Duodenal mucosa (tissue), 2 donors: Measurements from ENCODE around the gene OPRM1.

Experiments
- H3K27ac ChIP-seq: one replicate; pipeline ENCODE4 v1.7.0; 2013; ENCODE audit warnings: low read depth, low read length
- H3K27me3 ChIP-seq, 2 donors: one replicate each; pipeline ENCODE4 v1.7.0; 2013; ENCODE audit warnings: low read length in 2 of 2, control low read depth in 1 of 2; ENCODE audit not compliant: insufficient read depth in 2 of 2, control insufficient read depth in 1 of 2
- H3K36me3 ChIP-seq, 2 donors: one replicate each; pipeline ENCODE4 v1.7.0; 2013; ENCODE audit warnings: low read length in 2 of 2, control low read depth in 1 of 2; ENCODE audit not compliant: insufficient read depth in 2 of 2, control insufficient read depth in 1 of 2
- H3K4me1 ChIP-seq, 2 donors: one replicate each; pipeline ENCODE4 v1.7.0; 2013; ENCODE audit warnings: low read length in 2 of 2, control low read depth in 1 of 2; ENCODE audit not compliant: insufficient read depth in 2 of 2, control insufficient read depth in 1 of 2
- H3K4me3 ChIP-seq, 2 donors: one replicate each; pipeline ENCODE4 v1.7.0; 2013; ENCODE audit warnings: low read length in 2 of 2, low read depth in 1 of 2
- H3K9ac ChIP-seq, 2 donors: one replicate each; pipeline ENCODE4 v1.7.0; 2013; ENCODE audit warnings: low read length in 2 of 2, low read depth in 1 of 2
- H3K9me3 ChIP-seq, 2 donors: one replicate each; pipeline ENCODE4 v1.7.0; 2013; ENCODE audit warnings: low read length in 2 of 2, control low read depth in 1 of 2; ENCODE audit not compliant: control insufficient read depth in 1 of 2

The OPRM1 gene

DNA sequence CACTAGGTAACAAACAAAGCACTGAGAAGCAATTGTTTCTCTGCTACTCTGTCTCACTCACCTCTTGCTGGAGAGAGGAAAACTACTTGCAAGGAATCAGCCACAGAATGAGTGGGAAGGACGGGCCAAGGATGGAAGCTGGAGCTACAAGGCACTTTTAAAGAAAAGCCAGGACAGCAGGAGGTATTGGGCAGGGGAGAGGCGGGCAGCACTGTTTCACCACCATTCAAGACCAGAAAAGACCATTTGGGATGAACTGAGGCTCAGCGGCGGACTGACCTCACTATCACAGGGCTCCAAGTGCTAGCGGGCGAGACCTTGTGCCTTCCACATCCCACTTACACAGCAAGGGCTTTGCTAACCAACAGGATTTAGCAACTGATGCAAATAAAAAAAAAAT, 180.2 kb downstream of the OPRM1 start:
- no peaks in the 10 kb centered on the region for H3K27me3 ChIP-seq
- no peak overlapping the region for H3K4me3 ChIP-seq
- no peaks in the 10 kb centered on the region for H3K36me3 ChIP-seq
- no peaks in the 10 kb centered on the region for H3K4me1 ChIP-seq
- H3K9me3 ChIP-seq: no peaks in the 10 kb centered on the region
- no peak overlapping the region for H3K9ac ChIP-seq
- H3K27ac ChIP-seq: no peak overlapping the region

GRCh38 chr6:154222716-154223115, 183.7 kb downstream of the OPRM1 start:
- Histone ChIP-seq H3K4me1 (no peaks in the 10 kb centered on the region), H3K27ac (no peak overlapping the region), H3K9me3 (no peaks in the 10 kb centered on the region), H3K4me3 (no peak overlapping the region), H3K27me3 (no peaks in the 10 kb centered on the region), H3K36me3 (no peaks in the 10 kb centered on the region), H3K9ac (no peak overlapping the region)

DNA sequence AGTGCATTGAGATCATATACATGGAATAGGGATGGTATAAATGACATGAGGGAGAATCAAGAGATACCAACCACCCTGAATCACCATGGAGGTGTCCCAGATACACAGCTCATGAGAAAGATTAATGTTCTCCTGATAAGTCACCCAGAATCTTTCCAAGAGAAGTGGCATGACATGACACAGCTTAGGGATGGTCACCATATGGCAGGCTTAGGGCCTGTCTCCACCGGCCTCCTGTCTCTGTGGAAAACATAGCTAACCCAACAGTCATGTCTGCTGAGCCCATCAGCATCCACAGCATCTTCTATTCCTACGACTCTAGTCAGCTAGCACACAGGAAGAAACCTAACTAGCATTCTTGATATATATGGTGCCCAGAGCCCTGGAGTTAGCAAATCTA, 184.3 kb downstream of the OPRM1 start:
- Histone ChIP-seq H3K9me3 (no peaks in the 10 kb centered on the region), H3K4me1 (no peaks in the 10 kb centered on the region), H3K36me3 (no peaks in the 10 kb centered on the region), H3K9ac (no peak overlapping the region), H3K27me3 (no peaks in the 10 kb centered on the region), H3K27ac (no peak overlapping the region), H3K4me3 (no peak overlapping the region)

DNA sequence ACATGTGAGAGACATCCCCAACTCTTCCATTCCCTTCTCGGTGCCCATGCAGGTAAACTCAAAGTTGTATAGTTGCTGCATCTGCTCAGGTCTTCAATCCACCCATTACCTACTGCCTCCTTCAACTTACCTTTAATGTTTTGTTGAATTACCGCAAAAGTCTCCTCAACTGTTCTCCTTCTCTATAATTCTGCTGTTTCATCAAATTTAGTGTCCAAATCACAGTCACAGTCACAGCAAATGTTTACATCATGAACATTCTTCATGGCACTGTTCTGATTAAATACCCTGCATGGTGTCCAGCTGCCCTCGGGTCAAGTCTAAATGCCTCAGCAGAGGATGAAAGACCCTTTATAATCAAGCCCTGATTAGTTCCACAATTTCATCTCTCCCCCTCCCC, 187.4 kb downstream of the OPRM1 start:
- no peaks in the 10 kb centered on the region for H3K4me1 ChIP-seq
- no peak overlapping the region for H3K9ac ChIP-seq
- no peak overlapping the region for H3K27ac ChIP-seq
- H3K4me3 ChIP-seq: no peak overlapping the region
- H3K27me3 ChIP-seq: no peaks in the 10 kb centered on the region
- no peaks in the 10 kb centered on the region for H3K36me3 ChIP-seq
- H3K9me3 ChIP-seq: no peaks in the 10 kb centered on the region

DNA sequence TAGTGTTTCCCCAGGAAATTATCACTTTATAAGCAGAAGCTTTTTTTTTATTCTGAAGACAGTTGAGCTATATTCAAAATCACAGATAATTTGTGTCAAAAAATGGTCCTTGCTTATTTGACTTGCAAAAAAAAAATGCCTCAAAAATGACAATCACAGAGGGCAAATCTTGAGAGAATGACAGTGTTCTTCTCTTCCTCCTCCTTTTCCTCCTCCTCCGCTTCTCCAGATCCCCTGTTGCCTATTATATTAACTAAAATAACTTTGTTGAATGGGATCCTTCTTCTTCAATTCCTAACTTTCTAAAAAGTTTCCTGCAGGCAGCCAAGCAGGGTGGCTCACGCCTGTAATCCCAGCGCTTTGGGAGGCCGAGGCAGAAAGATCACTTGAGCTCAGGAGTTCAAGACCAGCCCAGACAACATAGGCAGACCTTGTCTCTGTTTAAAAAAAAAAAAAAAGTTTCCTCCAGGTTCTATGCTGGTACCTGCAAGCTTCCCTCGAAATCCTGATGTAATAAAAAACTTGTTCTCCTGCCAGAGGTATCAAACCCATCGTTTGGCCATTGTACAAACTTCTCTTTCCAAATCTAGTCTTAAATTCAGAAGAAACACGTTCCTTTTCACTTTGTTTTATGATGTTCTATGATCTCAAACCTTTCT, 189.0 kb downstream of the OPRM1 start:
- H3K4me3 ChIP-seq: no peak overlapping the region
- no peaks in the 10 kb centered on the region for H3K4me1 ChIP-seq
- H3K36me3 ChIP-seq: no peaks in the 10 kb centered on the region
- no peaks in the 10 kb centered on the region for H3K9me3 ChIP-seq
- H3K9ac ChIP-seq: no peak overlapping the region
- no peak overlapping the region for H3K27ac ChIP-seq
- no peaks in the 10 kb centered on the region for H3K27me3 ChIP-seq

DNA sequence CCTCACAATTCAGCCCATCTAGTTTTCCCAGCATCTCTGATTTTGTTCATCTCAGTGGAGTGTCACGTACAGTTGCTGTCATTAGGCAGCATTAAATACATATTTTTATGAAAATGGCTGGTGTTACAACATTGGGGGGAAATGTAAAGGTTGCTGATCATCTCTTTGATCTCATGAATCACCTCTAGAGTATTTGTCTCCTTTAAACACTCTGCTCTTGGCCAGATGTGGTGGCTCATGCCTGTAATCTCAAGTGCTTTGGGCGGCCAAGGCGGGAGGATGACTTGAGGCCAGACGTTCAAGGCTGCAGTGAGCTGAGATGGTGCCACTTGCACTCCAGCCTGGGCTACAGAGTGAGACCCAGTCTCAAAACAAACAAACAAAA, 189.5 kb downstream of the OPRM1 start:
- no peaks in the 10 kb centered on the region for H3K36me3 ChIP-seq
- no peak overlapping the region for H3K4me3 ChIP-seq
- H3K4me1 ChIP-seq: no peaks in the 10 kb centered on the region
- H3K9ac ChIP-seq: no peak overlapping the region
- no peaks in the 10 kb centered on the region for H3K27me3 ChIP-seq
- H3K9me3 ChIP-seq: no peaks in the 10 kb centered on the region
- no peak overlapping the region for H3K27ac ChIP-seq

GRCh38 chr6:154229786-154230185, 190.7 kb downstream of the OPRM1 start:
- Histone ChIP-seq H3K27ac (no peak overlapping the region), H3K9ac (no peak overlapping the region)

DNA sequence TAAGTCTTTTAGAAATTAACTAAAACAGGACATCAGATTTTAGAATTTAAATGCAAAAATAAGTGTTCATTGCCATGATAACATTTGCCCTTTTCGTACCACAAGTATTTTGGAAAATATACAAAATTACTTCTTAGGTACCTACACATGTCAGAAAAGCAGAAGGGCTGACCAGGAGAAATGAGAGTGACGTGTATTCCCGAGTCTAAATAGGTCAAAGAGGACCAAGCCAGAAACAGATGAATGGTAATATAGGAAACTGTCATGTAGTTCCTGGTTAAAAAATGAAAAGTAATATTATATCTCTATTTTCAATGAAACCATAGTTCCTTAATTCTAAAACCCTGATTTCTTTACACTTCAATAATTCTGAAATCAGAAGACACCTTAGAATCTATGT, 191.4 kb downstream of the OPRM1 start:
- Histone ChIP-seq H3K9me3 (no peaks in the 10 kb centered on the region), H3K4me1 (no peaks in the 10 kb centered on the region), H3K4me3 (no peak overlapping the region), H3K27me3 (no peaks in the 10 kb centered on the region), H3K36me3 (no peaks in the 10 kb centered on the region), H3K9ac (no peak overlapping the region), H3K27ac (no peak overlapping the region)

More at GRCh38 chr6:154229786-154230185, 190.7 kb downstream of the OPRM1 start:
- Histone ChIP-seq H3K27me3 (no peaks in the 10 kb centered on the region), H3K4me3 (peak overlapping the region; percentile 40 to 45), H3K4me1 (no peaks in the 10 kb centered on the region), H3K36me3 (no peaks in the 10 kb centered on the region), H3K9me3 (no peaks in the 10 kb centered on the region)

- Histone ChIP-seq H3K27ac (no peak overlapping the region), H3K9ac (no peak overlapping the region), H3K27me3 (no peaks in the 10 kb centered on the region), H3K36me3 (no peaks in the 10 kb centered on the region), H3K4me3 (no peak overlapping the region), H3K4me1 (no peaks in the 10 kb centered on the region), H3K9me3 (no peaks in the 10 kb centered on the region)
Observed at GRCh38 chr6:154230910-154231595, 192.0 kb downstream of the OPRM1 start.

- H3K9me3 ChIP-seq: no peaks in the 10 kb centered on the region
- H3K4me1 ChIP-seq: no peaks in the 10 kb centered on the region
- no peak overlapping the region for H3K9ac ChIP-seq
- H3K4me3 ChIP-seq: no peak overlapping the region
- no peak overlapping the region for H3K27ac ChIP-seq
- H3K27me3 ChIP-seq: no peaks in the 10 kb centered on the region
- no peaks in the 10 kb centered on the region for H3K36me3 ChIP-seq
Observed at GRCh38 chr6:154232013-154232910, 193.2 kb downstream of the OPRM1 start.
